ENCODE data around the gene STK39.

DNA sequence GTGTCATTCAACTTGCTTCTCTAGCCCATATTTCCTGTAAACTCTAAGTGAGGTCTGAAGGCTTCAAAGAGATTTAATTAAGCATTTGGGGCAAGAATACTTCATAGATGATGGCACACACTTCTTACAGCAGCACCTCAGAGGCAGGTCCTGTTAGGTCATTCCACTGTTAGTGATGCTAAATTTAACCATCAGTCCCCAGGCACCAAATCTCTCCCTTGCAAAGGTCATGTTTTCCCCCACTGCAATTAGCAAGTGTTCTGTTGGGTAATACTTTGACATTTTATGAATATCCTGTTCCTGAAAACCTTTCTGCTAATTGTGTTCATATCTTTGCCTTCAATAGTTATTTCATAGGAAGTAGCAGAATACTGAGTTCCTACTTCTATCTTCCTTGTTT, 117.0 kb downstream of the STK39 start:
- TF ChIP-seq CTCF (IDR thresholded peaks at IDR 0.05), result no peak
- TF ChIP-seq POLR2A (IDR thresholded peaks at IDR 0.05), result no peak
